Gastroesophageal sphincter (tissue), 4 donors: ENCODE measurements around the gene ADAM12. TPM values are rescaled to one million over a fixed set of nuclear protein-coding genes. Genes with fewer than 3 reads are reported as not detected.

Experiments
- ATAC-seq: fragments of 150-250 bp; one replicate; pipeline ENCODE4 v1.9.1; 2016; ENCODE audit warnings: mild to moderate bottlenecking, moderate library complexity
- H3K27ac ChIP-seq, 4 donors: fragments of 200-600 bp; sonication (generic) in 3 of 4; 1 replicate in 3 of 4; 2 replicates in 1 of 4; pipeline ENCODE4 v1.5.1; 2016 to 2019
- H3K27me3 ChIP-seq: fragments of 200-600 bp; sonication (generic); one replicate; pipeline ENCODE4 v1.5.1; 2019
- H3K36me3 ChIP-seq, 2 donors: fragments of 200-600 bp; sonication (generic); one replicate each; pipeline ENCODE4 v1.5.1; 2019; ENCODE audit warnings: control low read depth in 1 of 2
- H3K4me1 ChIP-seq, 3 donors: fragments of 200-600 bp; sonication (generic); 1 replicate in 2 of 3; 2 replicates in 1 of 3; pipeline ENCODE4 v1.5.1; 2016 to 2019; ENCODE audit warnings: control low read depth in 2 of 3
- H3K4me3 ChIP-seq, 2 donors: fragments of 200-600 bp; sonication (generic); one replicate each; pipeline ENCODE4 v1.5.1; 2019; ENCODE audit warnings: mild to moderate bottlenecking in 1 of 2, moderate library complexity in 1 of 2
- H3K9me3 ChIP-seq, 3 donors: fragments of 200-600 bp; sonication (generic); one replicate each; pipeline ENCODE4 v1.5.1; 2017 to 2019; ENCODE audit warnings: control low read depth in 2 of 3
- CTCF ChIP-seq, 4 experiments: fragments of 200-600 bp in 2 of 4; fragments of 450-650 bp in 2 of 4; sonication (generic) in 1 of 4; IDR thresholded peaks; one replicate each; pipeline ENCODE4 v1.5.1; 2017 to 2019; ENCODE audit warnings: antibody characterized with exemption in 4 of 4, mild to moderate bottlenecking in 2 of 4, moderate library complexity in 2 of 4
- EP300 ChIP-seq: sonication (generic); formaldehyde crosslinking; IDR thresholded peaks from one replicate; pipeline ENCODE4 v1.6.1; 2017; ENCODE audit warnings: antibody characterized with exemption, mild to moderate bottlenecking
- POLR2A ChIP-seq, 2 donors: fragments of 450-650 bp; IDR thresholded peaks; one replicate each; pipeline ENCODE4 v1.6.1; 2017; ENCODE audit warnings: antibody characterized with exemption in 2 of 2, mild to moderate bottlenecking in 2 of 2, moderate library complexity in 1 of 2
- POLR2AphosphoS5 ChIP-seq: sonication (generic); formaldehyde crosslinking; IDR thresholded peaks from one replicate; pipeline ENCODE4 v1.6.1; 2017; ENCODE audit warnings: antibody characterized with exemption
- WGBS, 2 donors: methylation state at CpG; one replicate each; pipeline ENCODE4 v1.1.5; 2018; ENCODE audit warnings: low coverage in 1 of 2; 5-methylcytosine and 5-hydroxymethylcytosine counted together
- total RNA-seq, 4 donors: library from RNA; depleted of rRNA; stranded (reverse); fragments of >200 nt; gene quantifications; one replicate each; pipeline ENCODE4 v1.1.0, GENCODE V29; 2016

ADAM12 gene
- total RNA-seq, 4 donors from 2014 or later: 0.27 to 1.2 (median 0.89) TPM

DNA sequence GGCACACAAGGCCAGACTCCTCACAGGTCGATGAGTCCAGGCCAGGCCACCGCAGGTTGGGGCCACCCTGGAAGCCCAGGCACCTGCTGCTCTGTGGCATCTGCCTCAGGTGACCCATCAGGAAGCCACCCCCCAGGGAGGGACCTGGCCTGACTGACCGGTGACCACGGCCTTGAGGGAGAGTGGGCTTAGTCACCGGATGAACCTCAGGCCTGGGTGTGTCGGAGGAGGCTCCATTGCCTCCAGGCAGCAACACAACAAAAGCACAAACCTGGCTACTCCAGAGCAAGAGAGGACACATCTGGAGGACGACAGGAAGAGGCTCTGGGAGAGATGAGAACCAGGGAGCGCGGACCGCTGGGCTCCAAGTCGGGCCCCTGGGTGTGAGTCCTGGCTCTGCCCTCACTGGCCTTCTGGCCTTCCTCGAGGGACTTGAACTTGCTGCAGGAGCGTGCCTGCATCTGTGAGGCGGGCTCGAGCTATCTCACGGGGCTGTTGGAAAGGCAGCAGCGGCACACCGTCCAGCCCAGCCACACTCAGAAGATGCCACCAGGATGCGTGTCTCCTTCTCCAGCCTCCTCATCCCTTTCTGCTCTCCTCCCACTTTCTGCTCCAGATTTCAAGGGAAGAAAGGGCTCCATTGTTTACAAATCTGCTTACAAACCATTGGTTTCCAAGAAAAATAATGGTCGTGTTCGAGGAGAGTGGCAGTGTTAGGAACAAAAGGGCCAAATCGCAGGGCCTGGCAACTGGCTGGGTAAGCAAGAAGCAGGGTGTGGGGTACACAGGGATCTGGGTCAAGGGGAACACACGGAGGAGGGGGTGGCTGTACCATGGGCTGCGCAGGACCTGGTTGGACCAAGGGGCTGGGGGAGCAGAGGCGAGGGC is 152.9 kb downstream of the ADAM12 start:
- Histone ChIP-seq H3K9me3 (no peaks in the 10 kb centered on the region), H3K36me3 (no peaks in the 10 kb centered on the region), H3K4me3 (no peak overlapping the region), H3K27ac (no peak overlapping the region), H3K27me3 (peaks cover 29% of the 10 kb centered on the region), H3K4me1 (no peaks in the 10 kb centered on the region)
- TF ChIP-seq POLR2AphosphoS5: no peak
- no peak for TF ChIP-seq EP300
- no peak for TF ChIP-seq CTCF (IDR thresholded peaks at IDR 0.05)
- ATAC-seq: no peak
- 71% methylated on average over 13 of the region's 25 CpGs; no CpG with 5 or more reads in 1 of the 2 donors for WGBS, 2 donors

DNA sequence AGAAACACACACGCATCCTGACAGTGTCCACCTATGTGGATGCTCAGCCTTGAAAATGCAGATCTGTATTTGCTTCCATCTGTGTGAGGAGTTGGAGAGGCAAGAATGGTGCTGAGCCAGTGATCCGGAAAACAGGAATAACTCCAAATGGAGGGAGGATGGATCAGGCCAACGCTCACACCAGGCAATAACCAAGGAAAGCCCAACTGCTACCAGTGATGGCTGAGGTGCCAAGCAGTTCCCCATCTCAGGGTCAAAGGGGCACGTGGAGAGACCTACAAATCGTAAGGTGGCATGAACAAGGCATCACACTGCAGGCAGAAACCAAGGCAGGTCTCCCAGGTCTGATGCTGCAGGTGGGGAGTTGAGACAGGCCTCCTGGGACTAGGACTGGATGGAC is 153.6 kb downstream of the ADAM12 start:
- 84% methylated on average over 5 of the region's 5 CpGs; no CpG with 5 or more reads in 1 of the 2 donors for WGBS, 2 donors
- H3K4me3 ChIP-seq: no peak overlapping the region
- no peaks in the 10 kb centered on the region for H3K9me3 ChIP-seq
- TF ChIP-seq CTCF (IDR thresholded peaks at IDR 0.05) (no peak), POLR2A (IDR thresholded peaks at IDR 0.05) (no peak), POLR2AphosphoS5 (no peak), EP300 (no peak)
- no peak for ATAC-seq
- peaks cover 25% of the 10 kb centered on the region for H3K27me3 ChIP-seq
- H3K27ac ChIP-seq: no peak overlapping the region
- H3K4me1 ChIP-seq: no peaks in the 10 kb centered on the region
- H3K36me3 ChIP-seq: no peaks in the 10 kb centered on the region

DNA sequence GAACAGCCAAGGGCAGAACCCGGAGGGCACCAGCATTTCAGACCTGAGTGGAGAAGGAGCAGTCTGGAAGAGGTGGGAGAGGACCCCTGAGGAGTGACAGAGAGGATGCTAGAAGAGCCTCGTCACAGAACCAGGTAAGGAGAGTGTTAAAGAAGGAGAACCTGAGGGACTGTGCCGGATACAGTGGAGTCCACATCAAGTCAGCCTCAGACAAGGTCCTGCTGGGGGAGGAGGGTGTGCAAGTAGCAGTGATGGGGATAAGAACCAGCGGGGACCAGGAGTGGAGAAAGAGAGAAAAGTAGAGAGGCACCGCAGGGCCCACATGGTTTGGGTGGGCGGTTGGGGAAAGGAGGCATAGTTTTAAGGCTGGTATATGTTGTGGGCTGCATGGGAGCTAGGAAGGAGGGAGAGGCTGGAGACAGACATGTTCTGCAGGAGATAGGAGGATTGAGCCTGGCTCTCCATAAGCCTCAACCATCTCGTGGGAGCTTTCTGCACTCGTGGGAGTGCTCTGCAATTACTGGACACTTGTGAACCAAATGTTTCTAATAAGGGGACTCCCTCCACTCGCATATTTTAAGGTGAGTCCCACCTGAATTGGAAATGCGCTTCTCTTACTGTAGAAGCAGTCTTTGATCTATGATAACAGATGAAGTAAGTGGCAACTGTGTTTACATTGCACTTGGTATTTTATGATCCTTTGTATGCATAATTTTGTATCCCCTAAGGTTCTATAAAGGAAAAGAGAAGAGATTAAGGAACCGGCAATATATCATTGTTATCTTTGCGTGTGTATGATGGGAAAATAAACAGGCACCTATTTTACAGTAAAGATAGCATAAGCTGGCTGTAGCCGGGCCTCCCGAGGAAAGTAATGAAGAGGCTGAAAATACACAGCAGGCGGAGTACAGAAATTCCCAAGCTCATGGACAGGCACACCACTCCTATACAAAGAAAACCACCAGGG is 154.8 kb downstream of the ADAM12 start:
- Histone ChIP-seq H3K9me3 (no peaks in the 10 kb centered on the region), H3K4me1 (no peaks in the 10 kb centered on the region), H3K27ac (no peak overlapping the region), H3K4me3 (no peak overlapping the region), H3K27me3 (peaks cover 25% of the 10 kb centered on the region), H3K36me3 (no peaks in the 10 kb centered on the region)
- no peak for ATAC-seq
- 66 to 68% methylated on average over 13 to 15 of the region's 15 CpGs for WGBS, 2 donors
- TF ChIP-seq EP300: no peak
- no peak for TF ChIP-seq CTCF (IDR thresholded peaks at IDR 0.05)
- TF ChIP-seq POLR2A (IDR thresholded peaks at IDR 0.05): no peak

DNA sequence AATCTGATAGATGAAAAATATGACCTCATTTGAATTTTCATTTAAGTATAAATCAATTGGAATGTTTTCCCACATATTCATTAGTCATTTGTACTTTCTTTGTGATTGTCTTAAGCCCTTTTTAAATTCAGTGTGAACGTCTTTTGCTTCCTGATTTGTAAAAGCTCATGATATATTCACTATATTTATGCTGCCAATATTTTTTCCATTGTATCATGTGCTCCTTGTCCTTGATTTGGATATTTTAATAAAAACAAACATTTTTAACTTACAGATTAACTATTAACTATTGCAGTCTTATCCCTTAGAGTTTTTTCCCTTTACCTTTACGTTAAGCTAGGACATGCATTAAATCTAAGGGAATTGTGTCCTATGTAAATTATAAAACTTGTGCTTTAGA is 157.7 kb downstream of the ADAM12 start:
- TF ChIP-seq POLR2AphosphoS5 (no peak), POLR2A (IDR thresholded peaks at IDR 0.05) (no peak), CTCF (IDR thresholded peaks at IDR 0.05) (no peak), EP300 (no peak)
- Histone ChIP-seq H3K9me3 (no peaks in the 10 kb centered on the region), H3K27me3 (peaks cover 25% of the 10 kb centered on the region), H3K4me3 (no peak overlapping the region), H3K27ac (no peak overlapping the region), H3K4me1 (no peaks in the 10 kb centered on the region), H3K36me3 (no peaks in the 10 kb centered on the region)
- no peak for ATAC-seq
- WGBS, 2 donors: 59 to 71% methylated on average over 2 of the region's 2 CpGs
